Renal cortex interstitium (tissue), 11 donors: ENCODE measurements around the gene ZBTB7A. TPM values are rescaled to one million over a fixed set of nuclear protein-coding genes. Genes with fewer than 3 reads are reported as not detected.
A peak's percentile ranks its signal among the peaks of the same experiment; 100 is the strongest.

Experiments used
- DNase-seq, 11 donors: peaks; one replicate each; pipeline ENCODE4 v3.0.0-alpha.2; 2013; ENCODE audit warnings: low read depth in 9 of 11, low spot score in 4 of 11; ENCODE audit errors: extremely low read depth in 1 of 11
- polyA plus RNA-seq, 3 donors: library from polyadenylated mRNA; unstranded; fragments of 120-200 nt; gene quantifications; one replicate each; pipeline ENCODE4 v1.2.1, GENCODE V29; 2013; ENCODE audit not compliant: insufficient read length in 3 of 3

ZBTB7A gene
- polyA plus RNA-seq, 3 donors: 7.6 to 13.8 (median 10.5) TPM

DNA sequence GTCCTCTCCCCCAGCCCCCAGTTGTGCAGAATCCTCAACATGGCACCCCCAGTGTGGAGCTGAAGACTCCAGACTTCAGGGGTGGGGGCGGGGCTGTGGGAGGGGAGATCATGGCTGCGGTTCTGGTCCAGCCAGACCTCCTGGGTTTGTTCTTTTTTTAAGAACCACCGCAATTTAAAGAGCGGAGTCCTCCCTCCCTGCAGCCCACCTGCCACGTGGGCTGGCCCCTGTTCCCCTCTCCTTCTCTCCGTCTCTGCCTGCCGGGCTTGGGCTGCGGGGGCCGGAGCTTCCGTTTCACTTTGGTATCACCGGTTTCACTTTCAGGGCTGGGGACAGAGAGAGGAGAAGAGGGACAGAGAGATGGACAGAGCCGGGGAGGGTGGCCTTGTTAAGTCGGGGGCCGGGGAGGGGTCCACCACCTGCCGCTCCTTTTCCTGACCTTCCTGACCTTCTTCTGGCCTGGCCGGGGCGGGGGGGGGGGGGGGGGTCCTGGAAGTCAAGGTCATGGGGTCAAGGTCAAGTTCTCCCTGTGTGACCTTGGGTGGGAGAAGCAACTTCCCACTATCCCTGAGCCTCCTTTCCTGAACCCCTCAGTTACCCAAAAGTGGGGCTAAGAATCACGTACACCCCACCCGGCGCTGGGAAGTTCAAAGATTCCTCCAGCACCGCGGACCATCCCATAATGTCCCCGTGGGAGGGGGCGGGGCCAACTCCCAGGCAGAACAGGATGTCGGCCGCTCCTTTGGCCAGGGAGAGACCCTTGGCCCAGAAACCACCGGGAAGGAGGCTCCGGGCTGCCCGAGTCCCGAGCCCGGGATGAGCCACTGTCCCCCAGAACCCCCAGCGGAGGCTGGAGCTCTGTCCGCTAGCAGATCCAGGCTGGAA is 11.3 kb upstream of the ZBTB7A start:
- peak in 2 of 11 donors; percentile 64 for DNase-seq

DNA sequence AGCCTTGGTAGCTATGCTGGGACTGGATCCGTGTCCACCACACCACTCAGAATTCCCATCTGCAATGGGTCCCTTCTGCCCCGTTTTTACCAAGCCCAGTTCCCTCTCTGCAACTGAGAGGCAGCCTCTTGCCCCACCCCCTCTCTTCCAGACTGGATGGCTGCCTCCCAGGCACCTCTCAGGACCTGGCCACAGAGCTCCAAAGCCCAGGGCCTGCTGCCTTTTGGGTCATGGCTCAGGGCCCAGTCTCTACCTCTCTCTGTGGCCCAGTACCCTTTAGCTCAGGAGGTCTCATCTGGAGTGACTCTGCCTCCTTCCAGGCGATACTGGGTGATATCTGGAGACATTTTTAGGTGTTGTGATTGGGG is 10.3 kb upstream of the ZBTB7A start:
- DNase-seq: no peak

DNA sequence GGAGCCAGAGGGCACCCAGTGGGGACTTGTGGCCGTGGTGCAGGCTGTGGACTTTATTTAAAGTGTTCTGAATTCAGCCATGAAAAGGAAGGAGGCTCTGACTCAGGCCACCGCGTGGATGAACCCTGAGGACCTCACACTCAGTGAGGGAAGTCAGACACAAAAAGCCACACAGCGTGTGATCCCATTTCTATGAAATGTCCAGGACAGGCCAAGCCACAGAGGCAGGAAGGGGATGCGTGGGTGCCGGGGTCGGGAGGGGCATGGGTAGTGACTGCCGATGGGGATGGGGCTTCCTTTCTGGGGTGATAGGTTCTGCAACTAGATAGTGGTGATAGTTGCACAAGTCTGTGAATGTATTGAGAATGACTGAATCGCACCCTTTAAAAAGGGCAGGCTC is 8.7 kb upstream of the ZBTB7A start:
- DNase-seq: no peak

DNA sequence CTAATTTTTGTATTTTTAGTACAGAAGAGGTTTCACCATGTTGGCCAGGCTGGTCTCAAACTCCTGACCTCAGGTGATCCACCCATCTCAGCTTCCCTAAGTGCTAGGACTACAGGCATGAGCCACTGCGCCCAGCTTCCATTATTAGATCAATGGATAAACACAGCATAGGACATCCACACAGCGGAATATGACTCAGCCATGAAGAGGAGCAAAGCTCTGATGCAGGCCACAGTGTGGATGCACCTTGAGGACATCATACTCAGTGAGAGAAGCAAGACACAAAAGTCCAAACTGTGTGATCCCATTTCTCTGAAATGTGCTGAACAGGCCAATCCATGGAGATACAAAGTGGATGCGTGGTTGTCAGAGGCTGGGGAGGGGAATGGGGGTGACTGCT is 4.9 kb upstream of the ZBTB7A start:
- DNase-seq: no peak

DNA sequence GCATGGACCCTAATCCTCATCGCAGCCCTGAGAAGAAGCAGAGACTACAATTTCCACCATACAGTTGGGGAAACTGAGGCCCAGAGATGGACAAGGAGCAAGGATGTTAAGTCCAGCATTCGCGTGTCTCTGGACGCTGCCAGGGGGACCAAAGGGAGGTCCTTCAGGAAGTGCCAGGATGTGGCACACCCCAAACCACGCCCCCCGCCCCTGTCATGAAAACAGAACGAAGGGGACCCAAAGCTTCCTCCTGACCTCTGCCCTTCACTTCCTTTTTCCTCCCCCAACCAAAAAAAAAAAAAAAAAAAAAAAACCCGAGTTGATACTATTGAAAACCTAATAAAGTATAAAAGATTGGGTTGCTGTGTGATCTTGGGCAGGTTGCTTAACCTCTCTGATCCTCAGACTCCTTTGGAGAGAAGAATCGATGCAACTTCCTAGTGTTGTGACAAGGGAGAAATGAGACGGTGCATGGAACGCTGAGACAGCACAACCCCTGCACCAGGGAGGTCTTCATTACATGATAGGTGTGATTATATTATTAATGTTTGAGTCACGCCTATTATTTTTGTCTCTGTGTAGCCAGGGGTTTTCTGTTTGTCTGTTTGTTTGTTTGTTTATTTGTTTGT is 2.7 kb upstream of the ZBTB7A start:
- no peak for DNase-seq

DNA sequence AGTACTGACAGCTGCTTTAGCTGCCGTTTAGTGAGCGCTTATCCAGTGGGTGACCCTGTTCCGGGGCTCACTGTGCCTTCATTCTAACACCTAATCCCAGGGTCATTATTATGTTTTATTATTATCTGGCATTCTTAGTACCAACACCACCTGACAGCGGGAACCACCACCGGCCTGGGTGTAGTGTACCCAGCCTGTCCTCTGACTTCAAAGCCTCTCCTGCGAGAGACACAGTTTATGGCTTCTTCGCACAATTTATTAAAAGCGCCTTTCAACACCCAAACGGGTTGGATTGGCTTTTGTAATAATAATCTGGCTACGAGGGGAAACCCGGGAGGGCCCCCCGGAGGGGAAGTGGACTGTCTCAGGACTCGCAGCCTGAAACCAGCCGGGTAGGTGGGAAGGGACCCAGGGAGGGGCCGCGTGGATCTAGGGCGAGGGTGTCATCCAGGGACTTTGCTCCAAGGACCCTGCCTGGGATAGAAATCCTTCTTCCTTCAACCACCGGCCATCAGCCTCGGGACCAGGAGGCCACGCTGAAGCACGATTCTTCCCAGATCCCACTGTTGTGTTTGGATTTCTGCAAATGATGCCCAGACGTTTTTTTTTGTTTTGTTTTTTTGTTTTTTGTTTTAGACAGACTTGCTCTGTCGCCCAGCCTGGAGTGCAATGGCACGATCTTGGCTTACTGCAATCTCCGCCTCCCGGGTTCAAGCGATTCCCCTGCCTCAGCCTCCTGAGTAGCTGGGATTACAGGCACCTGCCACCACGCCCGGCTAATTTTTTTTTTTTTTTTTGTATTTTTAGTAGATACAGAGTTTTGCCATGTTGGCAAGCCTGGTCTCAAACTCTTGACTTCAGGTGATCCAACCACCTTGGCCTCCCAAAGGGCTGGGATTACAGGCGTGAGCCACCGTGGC is 1.6 kb upstream of the ZBTB7A start:
- DNase-seq: no peak

DNA sequence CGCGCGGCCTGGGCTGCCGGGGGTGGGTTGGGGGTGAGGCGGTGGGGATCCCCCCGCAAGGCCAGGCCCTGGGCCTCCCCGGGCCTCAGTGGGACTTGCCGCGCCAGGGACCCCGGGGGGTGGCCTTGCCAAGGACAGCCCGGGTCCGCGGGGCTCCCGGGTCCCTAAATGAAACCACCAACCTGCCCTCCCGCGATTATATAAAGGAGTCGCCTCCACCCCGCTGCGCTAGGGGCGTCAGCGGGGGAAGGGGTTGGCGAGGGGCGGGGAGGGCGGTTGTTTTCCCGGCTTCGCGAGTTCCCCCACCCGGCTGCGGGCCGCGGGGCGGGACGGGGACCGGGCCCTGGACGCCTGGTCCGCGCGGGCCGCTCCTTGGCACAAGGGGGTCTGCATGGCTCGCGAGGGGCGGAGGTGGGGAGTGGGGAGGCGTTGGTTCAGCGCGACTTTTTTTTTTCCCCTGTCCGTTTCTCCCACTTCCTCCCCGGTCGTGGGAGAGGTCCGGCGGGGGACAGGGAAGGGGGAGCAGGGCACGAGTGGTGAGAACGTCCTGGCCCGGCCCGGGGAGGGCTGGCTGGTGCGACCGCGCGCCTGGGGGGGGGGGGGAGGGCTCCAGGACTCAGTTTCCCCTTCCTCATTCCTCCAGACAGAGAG is 822 bp upstream of the ZBTB7A start:
- DNase-seq: no peak

DNA sequence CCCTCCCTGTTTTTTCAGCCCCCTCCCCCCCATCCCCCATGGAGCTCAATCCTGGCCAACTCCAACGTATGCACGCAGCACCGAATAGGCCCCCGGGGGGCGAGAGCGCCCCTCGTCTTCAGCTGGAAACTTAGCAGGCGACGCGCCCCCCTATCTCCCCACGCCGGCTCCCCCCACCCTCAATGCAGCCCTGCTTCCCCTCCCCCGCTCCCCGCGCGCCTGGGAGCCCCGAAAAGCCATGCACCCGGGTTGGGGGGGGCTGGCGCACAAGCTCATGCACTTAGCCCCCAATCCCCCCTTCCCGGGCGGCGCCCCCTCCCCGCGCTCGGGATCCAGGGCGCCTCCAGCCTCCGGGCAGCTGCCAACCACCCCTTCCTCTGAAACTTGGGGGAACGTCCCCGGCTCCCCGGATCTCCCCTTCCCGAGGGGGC is 508 bp downstream of the ZBTB7A start:
- DNase-seq: no peak

DNA sequence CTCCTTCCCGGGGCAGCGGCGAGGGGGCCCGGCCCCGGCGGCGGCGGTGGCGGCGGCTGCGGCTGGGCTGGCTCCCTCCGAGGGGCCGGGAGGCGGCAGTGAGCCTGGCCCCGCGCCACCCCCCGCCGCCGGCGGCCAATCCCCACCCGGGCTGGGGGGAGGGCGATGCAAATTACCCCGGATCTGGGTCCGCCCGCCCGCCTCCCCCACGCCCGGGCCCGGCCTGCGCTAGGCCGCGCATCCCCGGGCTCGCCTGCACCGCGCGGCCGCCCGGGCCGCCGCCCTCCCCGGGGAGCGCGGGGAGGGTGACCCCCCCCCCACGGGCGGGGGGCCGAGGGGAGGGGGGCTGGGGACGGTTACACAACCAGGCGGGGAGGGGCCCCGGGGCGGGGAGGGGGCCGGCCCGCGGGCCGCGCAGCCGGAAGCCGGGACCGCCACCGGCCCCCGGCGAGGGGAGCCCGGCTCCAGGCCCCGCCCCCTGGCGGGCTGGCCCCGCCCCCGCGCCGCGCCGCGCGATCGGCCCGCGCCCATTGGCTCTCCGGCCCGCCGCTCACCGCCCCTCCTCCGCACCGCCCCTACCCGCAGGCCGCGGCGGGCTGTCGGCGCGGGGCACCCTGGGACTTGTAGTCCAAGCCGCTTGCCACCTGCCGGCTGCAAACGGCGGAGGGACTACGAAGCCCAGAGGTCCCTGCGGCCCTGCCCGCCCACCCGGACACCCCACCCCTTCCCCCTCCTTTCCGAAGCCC is 1.1 kb downstream of the ZBTB7A start:
- DNase-seq: peak; percentile 81 to 96 (median 94)

DNA sequence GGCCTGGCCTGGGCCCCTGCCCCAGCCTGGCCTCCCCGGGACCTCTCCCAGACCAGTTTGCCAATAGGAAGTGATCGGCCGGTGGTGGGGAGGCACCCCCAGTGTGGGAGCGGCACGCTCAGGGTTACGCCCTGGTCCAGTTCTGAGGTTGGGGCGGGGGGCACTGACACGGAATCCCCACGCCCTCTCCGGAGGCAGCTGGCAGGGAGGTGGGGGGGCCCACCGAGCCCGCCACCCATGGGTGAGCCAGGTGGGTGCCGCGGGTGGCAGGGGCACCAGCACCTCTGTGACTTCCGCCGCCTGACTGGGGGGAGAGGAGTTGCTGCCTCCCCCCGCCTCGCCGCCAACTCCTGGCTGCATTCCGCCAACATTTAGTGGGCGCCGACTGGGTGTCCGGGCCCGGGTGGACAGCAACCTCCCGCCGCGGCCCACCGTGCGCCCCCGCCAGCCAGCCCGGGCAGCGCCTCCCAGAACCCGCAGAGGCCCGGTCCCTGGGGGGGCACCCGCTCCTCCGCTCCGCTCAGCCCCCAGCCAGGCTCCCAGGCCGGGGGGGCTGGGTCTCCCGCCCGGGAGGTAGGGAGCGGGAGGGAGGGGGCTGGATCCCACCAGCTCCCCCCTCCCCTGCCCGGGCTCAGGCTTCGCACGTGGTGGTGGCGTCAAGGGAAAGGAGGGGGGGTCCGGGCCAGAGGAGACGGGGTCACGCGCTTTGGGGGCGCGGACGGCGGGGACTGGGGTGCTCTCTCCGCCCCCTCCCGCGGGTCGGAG is 2.0 kb downstream of the ZBTB7A start:
- DNase-seq: peak in 1 of 11 donors; percentile 40

DNA sequence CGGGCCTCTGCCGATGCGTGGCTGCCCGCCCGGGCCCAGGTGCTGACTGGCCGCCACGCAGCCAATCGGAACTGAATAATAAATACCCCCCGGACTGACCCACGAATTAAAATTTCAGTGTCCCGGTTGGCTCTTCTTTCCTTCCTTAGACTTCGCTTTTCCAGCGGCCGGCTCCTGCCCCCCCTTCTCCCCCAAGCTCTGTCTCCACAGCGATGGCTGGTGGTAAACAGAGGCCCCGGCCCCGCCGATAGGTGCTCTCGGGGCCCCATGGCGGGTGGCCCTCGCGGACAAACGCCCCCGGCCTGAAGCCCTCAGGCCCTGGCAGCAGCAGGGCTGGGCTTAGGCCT is 2.6 kb downstream of the ZBTB7A start:
- no peak for DNase-seq

DNA sequence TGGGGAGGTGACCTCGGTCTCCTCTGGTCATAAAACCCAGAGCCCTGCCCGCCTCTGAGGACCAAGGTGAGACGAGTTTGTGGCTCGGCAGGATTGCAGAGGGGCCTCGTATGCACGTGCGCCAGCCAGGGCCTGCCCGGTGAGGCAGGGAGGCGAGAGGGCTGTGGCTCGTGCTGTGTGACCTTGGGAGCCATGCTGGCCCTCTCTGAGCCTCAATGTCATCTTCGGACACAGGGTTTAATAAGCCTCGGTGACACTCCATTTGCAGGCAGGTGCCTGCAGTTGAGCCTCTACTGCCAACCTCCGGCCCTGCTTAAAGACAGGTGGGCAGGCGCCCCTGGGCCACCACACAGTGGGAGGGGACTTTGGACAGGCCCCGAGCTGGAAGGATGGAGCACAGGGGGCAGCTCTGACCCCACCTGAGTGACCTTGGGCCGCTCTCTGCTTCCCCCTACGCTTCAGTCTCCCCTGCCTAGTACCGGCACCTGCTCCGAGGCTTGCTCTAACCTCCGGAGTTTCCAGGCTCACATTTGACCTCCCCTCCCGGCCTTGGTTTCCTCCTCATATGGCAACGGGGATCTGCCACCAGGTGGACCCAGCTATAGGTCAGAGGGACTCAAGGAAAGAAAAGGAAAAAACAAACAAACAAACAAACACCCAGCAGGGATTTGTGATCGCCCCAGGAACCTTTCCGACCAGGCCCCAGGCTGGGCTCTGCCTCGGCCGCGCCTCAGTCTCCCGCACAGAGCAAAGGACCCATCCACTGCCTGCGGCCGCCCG is 3.1 kb downstream of the ZBTB7A start:
- no peak for DNase-seq

DNA sequence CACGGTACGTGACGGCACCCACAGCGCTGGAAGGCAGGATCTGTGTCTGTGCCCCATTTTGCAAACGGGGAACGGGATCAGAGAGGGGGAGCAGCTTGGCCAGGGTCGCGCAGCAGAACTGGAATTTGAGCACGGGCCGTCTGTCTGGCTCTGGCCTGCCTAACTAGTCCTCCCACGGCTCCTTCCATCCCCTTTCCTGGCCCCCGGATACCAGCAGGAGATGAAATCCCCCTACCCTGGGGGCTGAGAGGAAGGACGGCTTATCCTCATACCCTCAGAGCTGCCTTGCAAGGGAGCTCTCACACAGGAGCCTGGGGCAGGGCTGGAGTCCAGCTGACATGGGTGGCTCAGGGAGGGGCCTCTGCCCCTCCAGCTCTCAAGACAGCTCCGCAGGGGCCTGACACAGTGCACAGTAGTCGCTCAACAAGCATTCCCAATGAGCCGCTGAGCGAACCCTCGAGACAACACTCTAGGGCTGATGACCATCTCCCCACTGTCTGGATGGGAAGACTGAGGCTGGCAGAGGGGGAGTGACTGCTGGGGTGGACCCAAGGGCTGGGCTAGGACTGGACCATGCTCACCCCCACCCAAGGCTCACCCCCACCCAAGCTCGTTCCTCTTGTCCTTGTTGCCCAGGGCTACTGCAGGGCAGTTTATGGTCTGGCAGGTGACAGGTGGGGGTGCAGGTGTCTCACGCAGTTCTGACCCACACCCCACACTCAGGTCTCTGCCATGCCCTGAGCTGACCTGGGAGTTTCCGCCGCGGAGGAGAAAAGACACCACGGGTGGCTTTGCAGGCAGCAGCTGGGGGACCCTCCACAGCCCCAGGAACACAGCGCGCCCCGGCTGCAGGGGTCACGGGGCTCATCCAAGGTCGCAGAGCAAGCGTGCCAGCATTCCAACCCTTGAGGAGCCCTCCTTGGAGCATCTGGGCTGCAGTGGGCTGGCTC is 4.0 kb downstream of the ZBTB7A start:
- no peak for DNase-seq

DNA sequence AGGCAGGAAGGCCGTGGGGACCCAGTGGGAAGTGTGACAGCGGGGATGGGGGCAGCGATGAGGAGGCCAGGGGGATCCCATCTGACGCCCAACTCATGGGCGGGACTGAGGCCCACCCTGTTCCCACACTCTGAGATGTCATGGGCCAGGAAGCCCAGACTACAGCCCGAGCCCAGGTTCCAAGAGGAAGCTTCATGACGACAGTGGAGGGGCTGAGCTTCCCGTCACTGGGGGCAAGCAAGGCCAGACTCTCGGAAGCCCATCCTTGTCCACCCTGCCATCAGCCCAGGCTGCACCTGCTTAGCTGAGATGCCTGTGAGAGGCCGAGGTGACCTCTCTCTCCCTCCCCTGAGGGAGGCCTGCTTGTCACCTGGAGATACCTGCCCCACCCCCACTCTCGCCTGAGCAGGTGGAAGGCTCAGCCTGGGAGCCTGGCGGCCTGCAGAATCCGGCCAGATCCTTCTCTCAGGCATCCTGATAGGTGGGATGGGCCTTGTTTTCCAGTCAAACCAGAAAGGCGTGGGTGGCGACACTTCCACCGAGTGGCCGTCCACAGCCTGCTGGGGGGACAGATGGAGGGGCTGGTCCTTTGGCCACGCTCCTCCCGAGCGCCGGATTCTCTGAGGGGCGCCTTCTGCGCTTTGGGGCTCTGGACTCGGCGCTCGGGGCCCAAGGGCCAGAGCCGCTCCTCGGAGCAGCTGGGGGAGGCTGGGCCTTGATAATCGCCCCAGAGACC is 4.8 kb downstream of the ZBTB7A start:
- DNase-seq: no peak

DNA sequence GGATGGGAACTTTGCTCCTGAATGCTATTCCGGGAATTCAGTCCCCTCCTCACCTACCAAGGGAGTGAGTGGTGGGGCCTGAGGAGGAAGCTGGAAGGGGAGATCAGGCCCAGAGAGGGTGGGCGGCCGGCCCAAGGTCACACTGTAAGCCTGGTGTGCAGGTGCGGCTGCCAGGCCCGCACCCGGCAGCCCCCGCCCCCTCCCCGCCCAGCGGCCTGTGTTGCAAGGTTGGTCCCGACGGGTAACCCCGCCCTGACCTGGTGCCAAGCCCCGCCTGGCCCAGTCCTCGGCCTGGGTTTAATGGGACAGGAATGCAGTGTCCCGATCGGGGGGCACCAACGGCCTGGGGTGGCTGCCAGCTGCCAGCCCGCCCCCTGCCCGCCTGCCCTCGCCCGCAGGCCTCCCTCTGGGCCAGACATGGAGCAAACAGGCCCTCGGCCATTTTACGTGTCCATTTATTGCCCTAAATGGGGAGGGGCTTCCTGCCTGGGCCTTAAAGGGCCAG is 5.5 kb downstream of the ZBTB7A start:
- DNase-seq: no peak
